Measurements from ENCODE around the gene CDH12.

Gene CDH12

DNA sequence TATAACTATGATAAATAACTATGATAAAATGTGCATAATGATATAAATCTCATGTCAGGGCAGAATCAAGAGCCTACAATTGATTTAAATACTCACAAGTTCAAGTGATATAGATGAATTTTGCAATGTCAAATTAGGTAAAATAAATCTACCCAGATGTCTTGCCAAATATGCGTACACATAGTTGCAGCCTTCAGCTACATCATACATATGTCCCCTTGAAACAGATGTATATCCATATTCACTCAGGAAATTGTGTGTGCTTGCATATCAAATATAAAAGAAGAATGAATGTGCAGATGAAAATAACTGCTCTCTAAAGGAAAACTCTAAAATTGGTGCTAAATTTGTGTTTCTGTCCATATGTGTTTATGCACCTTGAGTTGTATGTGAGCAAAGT lies 130.7 kb downstream of the CDH12 start:
- no peak for FAIRE-seq
- TF ChIP-seq POLR2A (IDR thresholded peaks at IDR 0.05; ENCODE audit: low read depth, low read length) = no peak

DNA sequence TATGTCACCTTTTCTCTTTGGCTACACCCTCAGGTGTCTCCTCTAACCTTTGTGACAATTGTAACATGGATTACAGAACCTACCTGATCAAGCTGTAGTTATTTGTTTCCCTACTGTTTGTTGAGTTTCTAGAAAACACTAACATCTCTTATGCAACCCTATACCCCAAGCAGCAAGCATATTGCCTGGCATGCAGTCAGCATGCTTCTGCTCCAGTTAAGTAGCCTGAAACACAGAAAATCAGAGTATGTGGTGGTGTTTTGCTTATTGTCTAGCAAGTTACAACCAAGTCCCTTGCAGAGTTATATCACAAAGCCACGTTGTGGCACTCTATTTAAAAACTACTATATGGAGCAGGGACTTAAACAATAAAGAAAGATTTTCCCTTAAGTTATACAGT lies 131.1 kb downstream of the CDH12 start:
- no peak for TF ChIP-seq POLR2A (IDR thresholded peaks at IDR 0.05; ENCODE audit: low read depth, low read length)
- DNase-seq (ENCODE audit: insufficient read length, low spot score) (no peak), FAIRE-seq (no peak)

More for the DNA sequence above, 130.7 kb downstream of the CDH12 start:
- no peak for DNase-seq (ENCODE audit: insufficient read length, low spot score)

DNA sequence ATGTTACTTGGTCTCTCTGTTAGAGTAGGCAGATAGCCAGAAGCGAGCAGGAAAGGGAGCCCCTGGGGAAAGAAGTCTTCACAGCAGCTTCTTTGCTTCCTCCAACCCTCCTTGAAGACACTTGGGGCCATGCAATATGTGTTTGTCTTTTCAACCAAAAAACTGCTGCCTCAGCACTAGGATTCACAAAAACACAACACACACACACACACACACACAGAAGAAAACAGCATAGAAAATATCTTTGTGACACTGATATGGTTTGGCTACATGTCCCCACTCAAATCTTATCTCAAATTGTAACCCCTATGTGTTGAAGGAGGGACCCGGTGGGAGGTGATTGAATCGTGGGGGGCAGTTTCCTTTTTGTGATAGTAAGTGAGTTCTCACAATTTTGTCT lies 133.3 kb downstream of the CDH12 start:
- no peak for TF ChIP-seq POLR2A (IDR thresholded peaks at IDR 0.05; ENCODE audit: low read depth, low read length)
- DNase-seq (ENCODE audit: insufficient read length, low spot score) (no peak), FAIRE-seq (no peak)

DNA sequence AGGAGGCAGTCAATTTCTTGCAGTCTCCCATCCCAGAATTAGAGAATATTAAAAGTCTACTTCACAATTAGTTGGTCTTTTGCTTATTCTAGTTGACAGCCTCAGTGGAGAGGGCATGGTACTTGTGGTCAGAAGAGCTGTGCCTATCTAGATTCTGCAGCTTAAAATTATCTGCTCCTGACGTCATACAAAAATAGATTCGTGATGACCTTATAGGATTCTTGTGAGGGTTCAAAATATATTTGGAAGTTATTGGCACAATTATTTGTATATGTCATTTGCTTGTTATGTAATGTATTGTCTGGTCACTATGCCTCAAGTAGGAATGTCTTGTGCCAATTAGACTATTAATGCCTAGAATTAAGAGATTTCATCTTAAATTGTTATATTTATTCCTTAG lies 142.5 kb downstream of the CDH12 start:
- TF ChIP-seq POLR2A (IDR thresholded peaks at IDR 0.05; ENCODE audit: low read depth, low read length) = no peak
- FAIRE-seq (no peak), DNase-seq (ENCODE audit: insufficient read length, low spot score) (no peak)

DNA sequence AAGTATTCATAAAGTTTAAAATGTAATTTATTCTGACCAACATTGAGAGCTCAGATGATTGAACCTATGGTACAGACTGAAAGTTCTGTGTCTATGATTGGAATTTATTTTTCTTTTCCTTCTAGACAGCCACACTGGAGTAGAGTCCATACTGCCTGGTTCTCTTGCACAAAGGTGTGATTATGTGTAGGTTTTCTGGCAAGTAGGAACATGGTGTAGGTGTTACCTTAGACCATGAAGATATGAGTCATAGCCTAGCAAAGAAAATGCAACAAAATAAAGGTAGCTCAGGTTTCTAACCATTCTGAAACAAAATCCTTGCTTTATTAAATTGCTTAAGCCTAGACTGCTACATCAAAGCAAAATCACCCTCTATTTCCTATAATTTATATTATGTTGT lies 143.4 kb downstream of the CDH12 start:
- DNase-seq (ENCODE audit: insufficient read length, low spot score) (no peak), FAIRE-seq (no peak)
- no peak for TF ChIP-seq POLR2A (IDR thresholded peaks at IDR 0.05; ENCODE audit: low read depth, low read length)

DNA sequence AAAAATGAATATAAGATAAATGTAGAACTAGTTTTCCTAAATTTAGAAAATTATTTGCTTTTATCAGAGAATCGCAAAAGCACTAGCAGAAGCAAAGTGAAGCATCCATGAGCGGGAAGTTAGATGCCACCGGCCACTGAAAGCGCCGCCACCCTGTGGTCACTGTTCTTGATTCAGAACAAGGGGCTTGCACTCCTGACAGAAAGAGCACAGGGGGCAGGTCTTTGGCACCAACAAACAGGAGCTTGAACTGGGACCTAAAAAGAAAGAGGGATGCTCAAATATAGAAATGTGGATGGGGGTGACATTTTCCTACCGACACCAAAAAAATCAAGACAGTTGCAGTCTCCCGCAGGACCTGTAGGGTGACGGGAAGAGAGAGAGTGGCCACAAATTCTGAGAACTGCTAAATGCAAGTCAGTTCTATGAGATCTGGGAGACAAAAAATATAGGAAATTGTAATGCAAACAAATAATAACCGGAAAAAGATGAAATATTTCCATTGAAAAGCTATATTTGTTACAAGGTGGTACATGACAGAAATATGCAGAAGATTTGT lies 144.3 kb downstream of the CDH12 start:
- no peak for DNase-seq (ENCODE audit: insufficient read length, low spot score)
- no peak for FAIRE-seq
- no peak for TF ChIP-seq POLR2A (IDR thresholded peaks at IDR 0.05; ENCODE audit: low read depth, low read length)

DNA sequence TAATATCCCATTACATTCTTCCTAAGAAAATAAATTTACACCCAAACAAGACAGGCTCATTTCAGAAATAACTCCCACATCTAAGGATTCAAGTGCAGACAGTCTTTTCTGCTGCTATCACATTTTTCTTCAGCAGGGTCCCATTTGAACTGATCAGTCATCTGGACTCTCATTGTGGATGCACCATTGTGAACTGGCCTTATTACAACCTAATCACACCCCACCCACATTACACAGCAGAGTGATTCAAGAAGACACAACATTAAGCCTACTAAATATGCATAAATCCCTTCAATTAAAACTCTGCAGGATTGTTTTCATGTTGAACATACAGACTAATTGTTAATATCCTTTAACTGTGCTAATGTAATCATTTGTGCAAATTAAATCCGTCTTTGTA lies 146.2 kb downstream of the CDH12 start:
- DNase-seq (ENCODE audit: insufficient read length, low spot score) (no peak), FAIRE-seq (no peak)
- TF ChIP-seq POLR2A (IDR thresholded peaks at IDR 0.05; ENCODE audit: low read depth, low read length) = no peak

DNA sequence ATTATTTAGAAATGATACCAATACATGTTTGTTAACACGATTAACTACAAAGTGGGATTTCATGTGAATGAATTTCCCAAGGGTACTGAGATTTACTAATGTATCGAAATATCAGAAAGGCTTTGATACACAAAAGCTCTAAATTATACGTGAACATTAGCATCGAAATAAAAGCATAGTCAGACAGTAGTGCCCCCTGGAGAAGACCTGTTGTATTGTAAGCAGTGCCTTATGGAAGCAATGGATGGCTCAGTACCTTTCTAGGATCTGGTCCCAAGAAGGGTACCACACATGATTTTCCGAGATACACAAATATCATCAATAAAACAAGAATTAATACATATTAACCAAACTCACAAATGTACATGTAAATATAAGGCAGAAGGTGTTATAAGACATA lies 153.8 kb downstream of the CDH12 start:
- FAIRE-seq = no peak
- no peak for TF ChIP-seq POLR2A (IDR thresholded peaks at IDR 0.05; ENCODE audit: low read depth, low read length)
- no peak for DNase-seq (ENCODE audit: insufficient read length, low spot score)

DNA sequence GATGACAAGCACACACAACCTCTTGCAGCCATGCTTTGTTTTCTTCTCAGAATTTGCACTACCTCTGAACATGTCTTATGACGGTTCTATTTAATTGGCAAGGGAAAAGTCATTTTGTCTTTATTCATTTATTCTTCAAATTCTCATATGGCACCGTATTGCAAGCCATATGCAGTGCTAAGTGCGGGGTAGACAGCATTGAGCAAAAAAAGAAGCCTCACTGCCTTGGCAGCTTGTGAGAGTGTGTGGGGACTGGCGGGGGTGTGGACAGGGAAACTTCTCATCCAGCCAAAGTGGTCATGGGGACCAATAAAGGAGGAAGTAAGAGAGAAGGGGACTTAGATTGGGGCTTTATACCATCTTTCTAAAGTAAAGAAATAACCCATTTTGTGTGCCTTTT lies 160.0 kb downstream of the CDH12 start:
- no peak for FAIRE-seq
- TF ChIP-seq POLR2A (IDR thresholded peaks at IDR 0.05; ENCODE audit: low read depth, low read length) = no peak

DNA sequence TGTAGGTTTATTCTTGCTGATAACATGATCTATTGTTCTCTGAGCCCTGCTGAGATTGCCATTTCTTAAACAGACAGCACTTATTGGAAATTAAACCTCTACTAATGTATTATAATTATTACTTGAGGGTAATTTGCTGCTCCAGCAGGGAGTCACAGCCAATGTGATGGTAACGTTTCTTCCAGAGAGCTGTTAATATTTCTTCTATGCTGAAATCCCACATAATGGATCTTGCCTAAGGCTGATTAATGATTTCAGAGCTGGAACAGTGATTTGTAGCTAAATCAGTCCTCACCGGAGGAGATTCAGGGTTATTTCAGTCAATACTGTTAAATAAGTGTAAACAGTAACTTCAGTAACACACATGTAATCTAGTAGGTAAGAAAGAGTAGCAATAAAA lies 170.1 kb downstream of the CDH12 start:
- TF ChIP-seq POLR2A (IDR thresholded peaks at IDR 0.05; ENCODE audit: low read depth, low read length) = no peak
- FAIRE-seq = no peak
- no peak for DNase-seq (ENCODE audit: insufficient read length, low spot score)

More for the DNA sequence above, 160.0 kb downstream of the CDH12 start:
- DNase-seq (ENCODE audit: insufficient read length, low spot score) = no peak

DNA sequence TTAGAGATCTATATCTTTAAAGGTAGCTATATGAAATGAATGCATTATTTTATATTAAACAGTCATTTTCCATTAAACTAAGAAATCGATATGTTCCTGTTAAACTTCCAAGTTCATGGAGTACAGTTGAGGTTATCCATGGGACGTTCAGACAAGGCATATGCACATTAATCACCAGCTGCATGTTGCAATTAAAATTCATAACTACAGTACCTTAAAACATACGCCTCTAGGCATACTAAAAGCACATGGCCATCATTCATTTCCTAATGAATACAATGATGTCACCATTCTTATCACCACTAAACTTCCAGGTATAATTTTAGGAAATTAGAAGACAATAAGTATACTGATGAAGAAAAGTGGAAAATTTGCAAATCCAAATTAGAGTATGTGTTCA lies 174.3 kb downstream of the CDH12 start:
- TF ChIP-seq POLR2A (IDR thresholded peaks at IDR 0.05; ENCODE audit: low read depth, low read length) = no peak
- DNase-seq (ENCODE audit: insufficient read length, low spot score) (no peak), FAIRE-seq (no peak)

DNA sequence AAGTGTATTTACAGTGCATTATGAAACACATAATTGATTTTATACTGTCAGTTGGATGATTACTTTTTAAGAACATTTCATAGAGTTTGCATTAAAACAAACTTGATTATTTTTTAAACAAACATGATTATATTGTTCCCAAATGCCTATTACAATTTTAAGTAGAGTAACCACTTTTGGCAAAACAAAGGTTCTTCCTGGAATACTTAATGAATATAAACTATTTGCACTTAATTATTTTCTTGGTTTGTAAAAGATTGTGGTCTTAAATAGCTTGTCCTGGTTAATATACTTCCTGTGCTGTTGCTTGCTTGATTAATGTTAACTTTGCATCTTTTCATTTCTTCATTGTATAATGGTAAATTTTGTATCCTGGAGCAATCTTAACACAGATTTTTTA lies 180.0 kb downstream of the CDH12 start:
- FAIRE-seq (no peak), DNase-seq (ENCODE audit: insufficient read length, low spot score) (no peak)
- no peak for TF ChIP-seq POLR2A (IDR thresholded peaks at IDR 0.05; ENCODE audit: low read depth, low read length)

DNA sequence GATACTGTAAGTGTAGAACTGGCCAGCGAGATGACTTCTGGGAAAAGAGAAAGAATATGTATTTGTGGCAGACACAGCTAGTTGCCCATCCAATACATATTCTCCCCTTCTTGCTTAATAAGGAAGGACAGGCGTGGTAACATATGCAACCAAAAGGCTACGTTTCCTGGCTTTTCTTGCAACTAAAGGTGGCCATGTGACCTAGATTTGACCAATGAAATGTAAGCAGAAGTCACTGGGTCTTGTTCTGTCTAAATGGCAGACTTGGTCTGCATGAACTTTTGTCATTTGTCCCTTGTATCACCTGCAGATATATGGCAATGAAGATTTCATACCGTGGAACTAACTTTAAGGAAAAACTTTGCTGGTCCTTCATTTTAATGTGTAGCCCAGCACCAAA lies 183.8 kb downstream of the CDH12 start:
- FAIRE-seq (no peak), DNase-seq (ENCODE audit: insufficient read length, low spot score) (no peak)
- no peak for TF ChIP-seq POLR2A (IDR thresholded peaks at IDR 0.05; ENCODE audit: low read depth, low read length)

DNA sequence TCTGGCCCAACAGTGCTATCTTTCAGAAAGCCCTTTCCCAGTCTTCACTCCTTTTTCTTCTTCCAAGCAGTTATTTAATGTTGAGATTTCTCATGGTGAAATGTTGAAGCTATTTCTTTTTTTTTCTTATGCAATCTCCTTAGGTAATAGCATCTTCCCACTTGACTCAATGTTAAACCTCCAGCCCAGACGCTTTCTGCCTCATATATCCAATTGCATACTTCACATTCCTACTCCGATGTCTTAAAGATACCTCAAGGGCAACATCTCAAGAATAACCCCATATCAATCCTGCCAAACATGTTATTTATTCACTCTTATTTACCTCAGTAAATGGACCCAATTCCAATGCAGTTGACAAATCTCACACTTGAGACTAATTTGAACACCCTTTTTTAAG lies 187.3 kb downstream of the CDH12 start:
- DNase-seq (ENCODE audit: insufficient read length, low spot score) (no peak), FAIRE-seq (no peak)

DNA sequence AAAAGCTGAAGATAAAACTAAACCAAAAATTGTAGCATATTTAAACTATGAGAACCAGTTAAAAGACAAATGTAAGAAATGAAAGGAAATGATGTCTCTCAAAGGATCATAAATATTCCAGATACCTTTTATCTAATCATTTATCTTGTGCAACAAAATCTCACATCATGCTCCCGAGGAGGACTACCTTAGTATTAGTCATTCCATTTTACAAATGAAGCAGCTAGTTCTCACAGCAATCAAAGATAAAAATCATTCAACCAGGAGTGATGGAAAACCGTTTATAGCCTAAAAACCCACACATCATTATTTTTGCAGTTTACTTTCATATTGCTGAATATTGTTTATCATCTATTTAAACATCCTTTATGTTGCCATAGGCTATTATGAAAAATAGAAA lies 190.0 kb downstream of the CDH12 start:
- DNase-seq (ENCODE audit: insufficient read length, low spot score) (no peak), FAIRE-seq (peak; percentile 41)
- TF ChIP-seq POLR2A (IDR thresholded peaks at IDR 0.05; ENCODE audit: low read depth, low read length) = no peak

More for the DNA sequence above, 187.3 kb downstream of the CDH12 start:
- no peak for TF ChIP-seq POLR2A (IDR thresholded peaks at IDR 0.05; ENCODE audit: low read depth, low read length)

DNA sequence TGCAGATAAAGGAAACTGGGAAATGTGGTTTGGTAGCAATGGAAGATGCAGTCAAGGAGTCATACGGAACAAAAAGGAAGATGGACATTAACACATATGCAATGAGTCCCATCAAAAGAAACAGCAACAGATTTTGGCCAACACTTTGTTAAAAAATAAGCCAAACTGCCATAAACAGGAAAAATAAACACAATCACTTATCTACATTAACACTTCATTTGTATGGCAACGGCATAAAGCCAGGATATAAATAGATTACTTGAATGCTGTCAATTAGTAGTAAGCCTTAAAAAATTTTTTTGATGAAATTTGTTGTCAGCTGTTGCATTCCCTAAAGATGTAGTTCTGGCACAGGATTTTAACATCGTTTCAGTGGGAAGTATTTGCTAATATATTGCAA lies 190.8 kb downstream of the CDH12 start:
- DNase-seq (ENCODE audit: insufficient read length, low spot score) (no peak), FAIRE-seq (no peak)
- no peak for TF ChIP-seq POLR2A (IDR thresholded peaks at IDR 0.05; ENCODE audit: low read depth, low read length)

Measured in H54 (cell line).